Gastrocnemius medialis (tissue), 4 donors: ENCODE results near the gene RP2. TPM values are rescaled to one million over a fixed set of nuclear protein-coding genes. Genes with fewer than 3 reads are reported as not detected.

Experiments used
- ATAC-seq, 2 donors: fragments of 150-250 bp; one replicate each; pipeline ENCODE4 v1.9.1; 2016
- DNase-seq, 2 donors: peaks; one replicate each; pipeline ENCODE4 v3.0.0-alpha.2; 2019
- H3K27ac ChIP-seq, 4 donors: fragments of 200-600 bp; sonication (generic); 1 replicate in 1 of 4; 2 replicates in 3 of 4; pipeline ENCODE4 v1.5.1; 2016 to 2018; ENCODE audit warnings: mild to moderate bottlenecking in 2 of 4, moderate library complexity in 1 of 4
- H3K27me3 ChIP-seq, 3 donors: fragments of 200-600 bp; sonication (generic) in 2 of 3; 1 replicate in 1 of 3; 2 replicates in 2 of 3; pipeline versions ENCODE4 v1.5.1 to v1.6.0; 2016 to 2019; ENCODE audit warnings: mild to moderate bottlenecking in 1 of 3, moderate library complexity in 1 of 3
- H3K36me3 ChIP-seq, 2 donors: fragments of 200-600 bp; sonication (generic) in 1 of 2; one replicate each; pipeline ENCODE4 v1.5.1; 2017 to 2018
- H3K4me1 ChIP-seq, 2 donors: fragments of 200-600 bp; sonication (generic) in 1 of 2; one replicate each; pipeline ENCODE4 v1.5.1; 2016 to 2017; ENCODE audit warnings: mild to moderate bottlenecking in 2 of 2
- H3K4me3 ChIP-seq, 4 donors: fragments of 200-600 bp; sonication (generic) in 3 of 4; 1 replicate in 1 of 4; 2 replicates in 3 of 4; pipeline ENCODE4 v1.5.1; 2016 to 2019; ENCODE audit warnings: mild to moderate bottlenecking in 2 of 4
- H3K9me3 ChIP-seq, 3 donors: fragments of 200-600 bp; sonication (generic) in 2 of 3; 1 replicate in 1 of 3; 2 replicates in 2 of 3; pipeline ENCODE4 v1.5.1; 2016 to 2019
- CTCF ChIP-seq, 5 experiments: fragments of 450-650 bp in 3 of 5; fragments of 200-600 bp in 2 of 5; sonication (generic) in 2 of 5; IDR thresholded peaks in 4 of 5; conservative IDR thresholded peaks in 1 of 5; 1 replicate in 4 of 5; 2 replicates in 1 of 5; pipeline ENCODE4 v1.5.1; 2016 to 2019; ENCODE audit warnings: antibody characterized with exemption in 5 of 5, mild to moderate bottlenecking in 3 of 5, moderate library complexity in 3 of 5
- POLR2A ChIP-seq, 2 donors: fragments of 450-650 bp; IDR thresholded peaks; one replicate each; pipeline ENCODE4 v1.6.1; 2017; ENCODE audit warnings: antibody characterized with exemption in 2 of 2, mild to moderate bottlenecking in 2 of 2, moderate library complexity in 2 of 2
- in situ Hi-C, 4 donors: fragments of 200-750 bp; cut with MboI; loops; one replicate each; pipeline versions ENCODE4 v1.15.0 to v1.8.0; 2017; ENCODE audit warnings: low sequenced_read_pairs in 4 of 4
- intact Hi-C: fragments of 100-400 bp; cut with DNase I; formaldehyde crosslinking; loops from one replicate; pipeline ENCODE4 v1.15.1; 2023; ENCODE audit warnings: low total_unique reads
- total RNA-seq, 4 donors: library from RNA; depleted of rRNA; stranded (reverse); fragments of >200 nt; gene quantifications; one replicate each; pipeline versions ENCODE4 v1.1.0 to v1.2.3, GENCODE V29; 2016

The RP2 gene
- total RNA-seq, 4 donors from 2014 or later, result 1.1 to 3.1 (median 2.7) TPM

DNA sequence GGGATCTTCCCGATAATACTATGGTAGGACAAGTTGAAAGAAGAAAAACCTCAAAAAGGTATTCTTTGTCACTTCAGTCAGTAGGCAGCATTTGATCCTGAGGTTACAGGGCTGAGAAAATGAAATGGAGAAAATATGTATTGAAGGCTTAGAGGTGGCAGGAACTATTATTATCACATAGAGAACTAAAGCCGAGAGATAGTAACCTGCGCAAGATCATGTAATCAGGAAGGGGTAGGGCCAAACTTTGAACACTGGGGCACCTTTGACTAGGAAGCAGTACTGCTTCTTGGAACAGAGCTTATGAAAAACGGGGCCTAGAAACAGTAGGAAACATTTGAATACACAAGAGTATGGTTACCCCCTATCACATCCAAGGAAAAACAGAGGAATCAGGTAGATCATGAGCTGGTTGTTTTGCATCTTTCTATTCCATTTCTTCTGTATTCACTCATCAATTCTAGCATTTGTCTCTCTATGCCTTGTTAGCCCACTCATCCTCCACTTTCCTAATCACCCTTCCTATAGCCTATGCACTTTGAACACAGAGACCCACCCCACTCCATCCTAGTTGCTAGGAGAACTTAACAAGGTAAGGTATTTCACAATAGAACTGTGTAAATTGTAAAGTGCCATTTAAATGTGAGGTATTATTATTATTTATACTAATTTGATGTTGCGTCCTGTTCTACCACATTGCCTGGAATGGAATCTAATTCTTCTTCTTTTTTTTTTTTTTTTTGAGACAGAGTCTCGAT lies 43.3 kb upstream of the RP2 start:
- Histone ChIP-seq H3K27me3 (no peaks in the 10 kb centered on the region), H3K4me1 (no peaks in the 10 kb centered on the region), H3K36me3 (no peaks in the 10 kb centered on the region), H3K27ac (no peak overlapping the region), H3K9me3 (no peaks in the 10 kb centered on the region), H3K4me3 (no peak overlapping the region)
- DNase-seq (no peak), ATAC-seq (no peak)
- intact Hi-C loops (no loop called here), in situ Hi-C loops (no loop called here)
- no peak for TF ChIP-seq CTCF (IDR thresholded peaks at IDR 0.05 in 4 of 5, conservative IDR thresholded peaks at IDR 0.05 in 1 of 5)
- no peak for TF ChIP-seq POLR2A (IDR thresholded peaks at IDR 0.05)

DNA sequence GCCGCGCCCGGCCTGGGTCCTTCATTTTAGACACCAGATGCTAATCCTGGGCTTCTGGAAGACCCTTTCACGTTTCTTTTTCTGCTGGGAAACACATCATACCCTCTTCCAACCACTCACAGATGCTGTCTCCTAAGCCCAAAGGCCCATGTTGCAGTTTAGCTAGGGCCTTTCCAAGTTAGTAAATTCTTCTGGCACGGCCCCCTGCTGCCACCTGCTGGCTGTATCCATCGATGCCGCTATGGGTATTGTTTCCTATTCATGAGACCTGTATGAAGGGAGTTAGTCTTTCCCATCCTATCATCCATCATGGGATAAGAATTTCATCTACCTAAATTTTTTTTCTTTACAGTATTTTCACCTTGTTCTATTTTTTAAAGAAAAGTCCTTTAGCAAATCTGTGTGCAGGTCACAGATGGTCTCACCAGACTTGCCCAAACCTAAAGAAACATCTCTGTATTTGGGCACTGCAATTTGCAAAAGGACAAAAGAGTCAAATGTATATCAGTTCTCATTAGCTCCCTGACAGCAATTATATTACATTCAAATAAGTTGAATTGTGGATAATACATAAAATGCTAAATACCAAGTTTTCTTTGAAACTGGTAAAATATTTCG lies 40.2 kb upstream of the RP2 start:
- peak in 1 of 2 donors; percentile 75 for ATAC-seq
- H3K27ac ChIP-seq, result no peak overlapping the region
- H3K4me3 ChIP-seq, result no peak overlapping the region
- TF ChIP-seq POLR2A (IDR thresholded peaks at IDR 0.05) (no peak), CTCF (IDR thresholded peaks at IDR 0.05 in 4 of 5, conservative IDR thresholded peaks at IDR 0.05 in 1 of 5) (peak; percentile 36 to 77 (median 63))
- intact Hi-C loops (loop anchor here (1.0 kb wide), 1 partner anchor 37 kb away; the partner anchor contains the start of gene SLC9A7), in situ Hi-C loops (no loop called here)
- DNase-seq, result peak; percentile 28 to 50
- no peaks in the 10 kb centered on the region for H3K4me1 ChIP-seq
- no peaks in the 10 kb centered on the region for H3K9me3 ChIP-seq
- H3K27me3 ChIP-seq, result no peaks in the 10 kb centered on the region
- H3K36me3 ChIP-seq, result no peaks in the 10 kb centered on the region

DNA sequence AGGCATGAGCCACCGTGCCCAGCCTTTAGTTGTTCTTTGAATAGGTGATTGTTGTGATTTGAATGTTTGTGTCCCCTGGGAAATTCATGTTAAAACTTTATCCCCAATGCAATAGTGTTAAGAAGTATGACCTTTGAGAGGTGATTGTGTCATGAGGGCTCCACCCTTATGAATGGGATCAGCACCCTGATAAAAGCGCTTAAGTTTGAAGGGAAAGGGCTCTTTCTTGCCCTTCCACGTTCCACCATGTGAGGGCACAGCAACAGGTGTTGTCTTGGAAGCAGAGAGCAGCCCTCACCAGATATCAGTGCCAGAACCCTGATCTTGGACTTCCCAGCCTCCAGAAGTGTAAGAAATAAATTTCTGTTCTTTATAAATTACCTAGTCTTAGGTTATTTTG lies 33.7 kb upstream of the RP2 start:
- intact Hi-C loops (no loop called here), in situ Hi-C loops (no loop called here)

GRCh38 chrX:46805270-46805669 lies 31.6 kb upstream of the RP2 start:
- Histone ChIP-seq H3K27ac (no peak overlapping the region), H3K27me3 (no peaks in the 10 kb centered on the region), H3K4me3 (no peak overlapping the region), H3K36me3 (no peaks in the 10 kb centered on the region), H3K9me3 (no peaks in the 10 kb centered on the region), H3K4me1 (no peaks in the 10 kb centered on the region)
- ATAC-seq (no peak), DNase-seq (no peak)
- no peak for TF ChIP-seq CTCF (IDR thresholded peaks at IDR 0.05 in 4 of 5, conservative IDR thresholded peaks at IDR 0.05 in 1 of 5)
- no peak for TF ChIP-seq POLR2A (IDR thresholded peaks at IDR 0.05)
- in situ Hi-C loops, result no loop called here
- intact Hi-C loops, result no loop called here

More for the DNA sequence above, 33.7 kb upstream of the RP2 start:
- no peak for TF ChIP-seq POLR2A (IDR thresholded peaks at IDR 0.05)
- no peak for TF ChIP-seq CTCF (IDR thresholded peaks at IDR 0.05 in 4 of 5, conservative IDR thresholded peaks at IDR 0.05 in 1 of 5)
- no peak for ATAC-seq
- no peak for DNase-seq
- Histone ChIP-seq H3K9me3 (no peaks in the 10 kb centered on the region), H3K36me3 (no peaks in the 10 kb centered on the region), H3K4me1 (no peaks in the 10 kb centered on the region), H3K27ac (no peak overlapping the region), H3K4me3 (no peak overlapping the region), H3K27me3 (no peaks in the 10 kb centered on the region)
